ENCODE data around the gene METTL26. TPM values are rescaled to one million over a fixed set of nuclear protein-coding genes. Genes with fewer than 3 reads are reported as not detected.
A peak's percentile ranks its signal among the peaks of the same experiment; 100 is the strongest.

Gene METTL26
- total and polyA plus RNA-seq, 10 of the 15 experiments (the other 5 are each of a cell fraction or from before 2014, with no cell fraction given) = 5.4 to 163 (median 79.3) TPM

GRCh38 chr16:648071-648780, 12.1 kb upstream of the METTL26 start (continued):
- TF ChIP-seq ETV6 (conservative IDR thresholded peaks at IDR 0.05 in 1 of 2, IDR thresholded peaks at IDR 0.05 in 1 of 2; ENCODE audit: borderline replicate concordance in 1 of 2, low read depth in 1 of 2) = no peak
- no peak for TF ChIP-seq IKZF1 (conservative IDR thresholded peaks at IDR 0.05)
- TF ChIP-seq MTA2 (IDR thresholded peaks at IDR 0.05; ENCODE audit: low read depth) = no peak
- no peak for TF ChIP-seq BMI1 (IDR thresholded peaks at IDR 0.05; ENCODE audit: borderline replicate concordance)
- no peak for TF ChIP-seq KAT2A (conservative IDR thresholded peaks at IDR 0.05; ENCODE audit: control insufficient read depth, low read depth, low read length)
- no peak for TF ChIP-seq ZNF592 (IDR thresholded peaks at IDR 0.05)
- no peak for TF ChIP-seq ZNF217 (IDR thresholded peaks at IDR 0.05)
- no peak for TF ChIP-seq KDM1A (IDR thresholded peaks at IDR 0.05; ENCODE audit: borderline replicate concordance)
- TF ChIP-seq, protein P1, sequence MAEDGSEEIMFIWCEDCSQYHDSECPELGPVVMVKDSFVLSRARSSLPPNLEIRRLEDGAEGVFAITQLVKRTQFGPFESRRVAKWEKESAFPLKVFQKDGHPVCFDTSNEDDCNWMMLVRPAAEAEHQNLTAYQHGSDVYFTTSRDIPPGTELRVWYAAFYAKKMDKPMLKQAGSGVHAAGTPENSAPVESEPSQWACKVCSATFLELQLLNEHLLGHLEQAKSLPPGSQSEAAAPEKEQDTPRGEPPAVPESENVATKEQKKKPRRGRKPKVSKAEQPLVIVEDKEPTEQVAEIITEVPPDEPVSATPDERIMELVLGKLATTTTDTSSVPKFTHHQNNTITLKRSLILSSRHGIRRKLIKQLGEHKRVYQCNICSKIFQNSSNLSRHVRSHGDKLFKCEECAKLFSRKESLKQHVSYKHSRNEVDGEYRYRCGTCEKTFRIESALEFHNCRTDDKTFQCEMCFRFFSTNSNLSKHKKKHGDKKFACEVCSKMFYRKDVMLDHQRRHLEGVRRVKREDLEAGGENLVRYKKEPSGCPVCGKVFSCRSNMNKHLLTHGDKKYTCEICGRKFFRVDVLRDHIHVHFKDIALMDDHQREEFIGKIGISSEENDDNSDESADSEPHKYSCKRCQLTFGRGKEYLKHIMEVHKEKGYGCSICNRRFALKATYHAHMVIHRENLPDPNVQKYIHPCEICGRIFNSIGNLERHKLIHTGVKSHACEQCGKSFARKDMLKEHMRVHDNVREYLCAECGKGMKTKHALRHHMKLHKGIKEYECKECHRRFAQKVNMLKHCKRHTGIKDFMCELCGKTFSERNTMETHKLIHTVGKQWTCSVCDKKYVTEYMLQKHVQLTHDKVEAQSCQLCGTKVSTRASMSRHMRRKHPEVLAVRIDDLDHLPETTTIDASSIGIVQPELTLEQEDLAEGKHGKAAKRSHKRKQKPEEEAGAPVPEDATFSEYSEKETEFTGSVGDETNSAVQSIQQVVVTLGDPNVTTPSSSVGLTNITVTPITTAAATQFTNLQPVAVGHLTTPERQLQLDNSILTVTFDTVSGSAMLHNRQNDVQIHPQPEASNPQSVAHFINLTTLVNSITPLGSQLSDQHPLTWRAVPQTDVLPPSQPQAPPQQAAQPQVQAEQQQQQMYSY (CRISPR knock-in tag; IDR thresholded peaks at IDR 0.05) = no peak
- no peak for TF ChIP-seq CREM (IDR thresholded peaks at IDR 0.05; ENCODE audit: low read depth)
- no peak for TF ChIP-seq E2F8 (IDR thresholded peaks at IDR 0.05; ENCODE audit: low read depth, partially characterized antibody)
- peak; percentile 65 to 82 (median 73) for TF ChIP-seq CTCF (IDR thresholded peaks at IDR 0.05 in 2 of 3, conservative IDR thresholded peaks at IDR 0.05 in 1 of 3; ENCODE audit: control insufficient read depth in 2 of 3, extremely low read depth in 1 of 3, insufficient read depth in 1 of 3, low read depth in 3 of 3, low read length in 3 of 3)
- 0 out of 2 replicates have a peak, but pooled peaks have one; percentile 19 for TF ChIP-seq GATAD2B (conservative IDR thresholded peaks at IDR 0.05; ENCODE audit: low read depth)
- no peak for TF ChIP-seq STAT3 (IDR thresholded peaks at IDR 0.05; ENCODE audit: low read depth, low read length)
- TF ChIP-seq IRF4 (IDR thresholded peaks at IDR 0.05; ENCODE audit: low read depth, low read length) = no peak

Data from GM12878 (cell line).